Measurements from ENCODE around the gene CDT1. TPM values are rescaled to one million over a fixed set of nuclear protein-coding genes. Genes with fewer than 3 reads are reported as not detected.

Gene CDT1
- total and polyA plus RNA-seq, 8 donors: 1.5 to 147 (median 5.7) TPM

DNA sequence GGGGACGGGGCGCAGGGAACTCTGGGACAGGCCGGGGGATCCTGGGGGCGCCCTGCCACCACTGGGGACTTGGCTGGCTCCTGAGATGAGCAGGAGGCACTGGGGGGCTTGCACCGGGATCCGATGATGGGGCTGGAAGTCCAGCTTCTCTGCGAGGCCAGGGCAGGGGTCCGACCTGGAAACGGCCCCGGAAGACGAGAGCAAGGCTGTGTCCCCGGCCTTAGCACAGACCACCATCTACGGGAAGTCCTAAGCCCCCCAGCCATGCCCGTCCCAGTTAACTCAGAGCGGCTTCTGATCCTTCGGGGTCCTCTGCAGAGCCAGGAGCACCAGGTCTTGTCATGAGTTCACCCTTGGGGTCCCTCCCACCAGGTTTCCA is 573 bp downstream of the CDT1 start:
- Histone ChIP-seq H3K9me3 (no peaks in the 10 kb centered on the region), H3K4me1 (peaks cover 15 to 35% (median 32%) of the 10 kb centered on the region in 4 donors), H3K27me3 (peaks cover 0 to 10% (median 5%) of the 10 kb centered on the region in 3 donors), H3K4me3 (peak overlapping the region; percentile 55 to 83 (median 71)), H3K27ac (peak overlapping the region in 1 of 5 donors; percentile 87), H3K36me3 (peaks cover 3 to 24% (median 17%) of the 10 kb centered on the region in 4 donors)
- no peak for TF ChIP-seq POLR2A (IDR thresholded peaks at IDR 0.05)
- no peak for TF ChIP-seq POLR2AphosphoS5 (IDR thresholded peaks at IDR 0.05)
- TF ChIP-seq EP300 (IDR thresholded peaks at IDR 0.05): no peak
- TF ChIP-seq, protein P1, sequence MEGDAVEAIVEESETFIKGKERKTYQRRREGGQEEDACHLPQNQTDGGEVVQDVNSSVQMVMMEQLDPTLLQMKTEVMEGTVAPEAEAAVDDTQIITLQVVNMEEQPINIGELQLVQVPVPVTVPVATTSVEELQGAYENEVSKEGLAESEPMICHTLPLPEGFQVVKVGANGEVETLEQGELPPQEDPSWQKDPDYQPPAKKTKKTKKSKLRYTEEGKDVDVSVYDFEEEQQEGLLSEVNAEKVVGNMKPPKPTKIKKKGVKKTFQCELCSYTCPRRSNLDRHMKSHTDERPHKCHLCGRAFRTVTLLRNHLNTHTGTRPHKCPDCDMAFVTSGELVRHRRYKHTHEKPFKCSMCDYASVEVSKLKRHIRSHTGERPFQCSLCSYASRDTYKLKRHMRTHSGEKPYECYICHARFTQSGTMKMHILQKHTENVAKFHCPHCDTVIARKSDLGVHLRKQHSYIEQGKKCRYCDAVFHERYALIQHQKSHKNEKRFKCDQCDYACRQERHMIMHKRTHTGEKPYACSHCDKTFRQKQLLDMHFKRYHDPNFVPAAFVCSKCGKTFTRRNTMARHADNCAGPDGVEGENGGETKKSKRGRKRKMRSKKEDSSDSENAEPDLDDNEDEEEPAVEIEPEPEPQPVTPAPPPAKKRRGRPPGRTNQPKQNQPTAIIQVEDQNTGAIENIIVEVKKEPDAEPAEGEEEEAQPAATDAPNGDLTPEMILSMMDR (IDR thresholded peaks at IDR 0.05): no peak
- no peak for DNase-seq
- 0 to 4% (median 2%) methylated on average over 6 to 16 of the region's 16 CpGs for WGBS, 5 donors
- intact Hi-C loops (cut with DNase I; ENCODE audit: low total_unique reads): no loop called here

DNA sequence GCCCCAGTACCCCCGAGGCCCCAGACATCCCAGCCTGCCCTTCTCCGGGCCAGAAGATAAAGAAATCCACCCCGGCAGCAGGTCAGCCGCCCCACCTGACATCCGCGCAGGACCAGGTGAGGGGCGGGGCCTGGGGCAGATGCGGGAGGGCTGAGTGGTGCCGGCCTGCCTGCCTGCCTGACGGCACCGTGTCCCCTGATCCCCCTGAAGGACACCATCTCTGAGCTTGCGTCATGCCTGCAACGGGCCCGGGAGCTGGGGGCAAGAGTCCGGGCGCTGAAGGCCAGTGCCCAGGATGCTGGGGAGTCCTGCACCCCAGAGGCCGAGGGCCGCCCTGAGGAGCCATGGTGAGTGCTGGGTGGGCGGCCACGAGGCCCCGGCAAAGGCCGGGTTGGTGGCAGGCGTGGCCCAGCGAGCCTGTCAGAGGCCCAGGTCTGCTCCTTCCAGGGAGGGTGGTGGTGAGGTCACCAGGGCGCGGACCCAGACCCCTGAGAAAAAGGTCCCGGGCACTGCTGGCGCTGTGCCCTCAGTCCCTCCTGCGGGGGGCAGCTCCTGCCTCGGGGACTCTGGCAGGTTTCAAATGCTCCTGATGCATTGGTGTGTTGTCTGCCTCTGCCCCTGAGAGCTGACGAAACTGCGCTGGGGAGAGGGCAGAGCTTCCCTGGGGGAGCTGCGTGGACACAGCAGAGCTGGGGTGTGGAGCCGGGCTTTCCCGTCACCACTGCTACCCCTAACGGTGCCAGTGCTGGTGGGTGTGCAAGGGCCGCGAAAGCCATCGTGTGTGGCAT is 1.2 kb downstream of the CDT1 start:
- Histone ChIP-seq H3K4me3 (peak overlapping the region in 3 of 4 donors; percentile 67 to 83 (median 75)), H3K27me3 (peaks cover 0 to 10% (median 5%) of the 10 kb centered on the region in 3 donors), H3K27ac (no peak overlapping the region), H3K36me3 (peaks cover 8 to 30% (median 23%) of the 10 kb centered on the region in 4 donors), H3K4me1 (peaks cover 18 to 41% (median 38%) of the 10 kb centered on the region in 4 donors), H3K9me3 (no peaks in the 10 kb centered on the region)
- 17 to 38% (median 25%) methylated on average over 19 to 39 of the region's 39 CpGs for WGBS, 5 donors
- intact Hi-C loops (cut with DNase I; ENCODE audit: low total_unique reads): no loop called here
- peak in 1 of 2 donors; percentile 66 for DNase-seq
- TF ChIP-seq POLR2A (IDR thresholded peaks at IDR 0.05) (no peak), EP300 (IDR thresholded peaks at IDR 0.05) (no peak), POLR2AphosphoS5 (IDR thresholded peaks at IDR 0.05) (no peak)
- TF ChIP-seq, protein P1 (IDR thresholded peaks at IDR 0.05): no peak

DNA sequence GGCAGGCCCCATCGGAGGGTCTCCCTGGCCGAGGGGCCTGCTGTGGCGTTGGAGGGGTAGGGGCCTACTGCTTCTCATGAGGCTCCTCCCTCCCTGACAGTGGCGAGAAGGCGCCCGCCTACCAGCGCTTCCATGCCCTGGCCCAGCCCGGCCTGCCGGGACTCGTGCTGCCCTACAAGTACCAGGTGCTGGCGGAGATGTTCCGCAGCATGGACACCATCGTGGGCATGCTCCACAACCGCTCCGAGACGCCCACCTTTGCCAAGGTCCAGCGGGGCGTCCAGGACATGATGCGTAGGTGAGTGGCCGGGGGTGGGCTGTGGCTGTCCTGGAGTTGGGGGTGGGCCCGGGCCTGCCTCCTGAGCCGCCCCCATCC is 1.7 kb downstream of the CDT1 start:
- peaks cover 9 to 32% (median 27%) of the 10 kb centered on the region in 4 donors for H3K36me3 ChIP-seq
- intact Hi-C loops (cut with DNase I; ENCODE audit: low total_unique reads): no loop called here
- peak overlapping the region in 2 of 4 donors; percentile 75 to 83 for H3K4me3 ChIP-seq
- H3K9me3 ChIP-seq: no peaks in the 10 kb centered on the region
- peaks cover 0 to 10% (median 5%) of the 10 kb centered on the region in 3 donors for H3K27me3 ChIP-seq
- peaks cover 23 to 46% (median 44%) of the 10 kb centered on the region in 4 donors for H3K4me1 ChIP-seq
- TF ChIP-seq EP300 (IDR thresholded peaks at IDR 0.05): no peak
- TF ChIP-seq POLR2A (IDR thresholded peaks at IDR 0.05): no peak
- TF ChIP-seq, protein P1 (IDR thresholded peaks at IDR 0.05): no peak
- no peak for TF ChIP-seq POLR2AphosphoS5 (IDR thresholded peaks at IDR 0.05)
- no peak for DNase-seq
- H3K27ac ChIP-seq: no peak overlapping the region
- 78 to 94% (median 86%) methylated on average over 6 to 22 of the region's 22 CpGs for WGBS, 5 donors

DNA sequence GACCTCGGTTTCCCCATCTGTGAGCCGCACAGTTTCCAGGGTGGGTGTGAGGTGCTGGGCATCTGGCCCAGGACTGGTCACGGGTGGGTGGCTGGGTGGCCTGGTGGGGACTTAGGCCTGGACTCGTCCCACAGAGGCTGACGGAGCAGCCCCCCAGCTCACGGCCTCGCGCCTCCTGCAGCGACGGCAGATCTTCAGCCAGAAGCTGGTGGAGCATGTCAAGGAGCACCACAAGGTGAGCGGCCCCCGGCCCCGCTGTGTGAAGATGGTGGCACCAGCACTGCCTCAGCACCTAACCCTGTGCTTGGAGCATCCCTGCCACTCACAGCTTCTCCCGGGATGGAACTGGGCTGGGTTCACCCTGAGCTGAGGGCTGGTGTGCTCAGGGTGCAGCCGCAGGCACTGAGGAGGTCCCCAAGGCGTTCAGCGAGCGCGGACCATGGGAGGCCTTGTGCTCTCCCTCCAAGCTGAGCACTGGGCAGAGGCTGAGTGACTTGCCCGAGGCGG is 2.4 kb downstream of the CDT1 start:
- intact Hi-C loops (cut with DNase I; ENCODE audit: low total_unique reads): no loop called here
- H3K4me1 ChIP-seq: peaks cover 30 to 53% (median 50%) of the 10 kb centered on the region in 4 donors
- peaks cover 0 to 10% (median 5%) of the 10 kb centered on the region in 3 donors for H3K27me3 ChIP-seq
- H3K27ac ChIP-seq: no peak overlapping the region
- no peak for DNase-seq
- H3K9me3 ChIP-seq: no peaks in the 10 kb centered on the region
- peaks cover 9 to 32% (median 27%) of the 10 kb centered on the region in 4 donors for H3K36me3 ChIP-seq
- no peak for TF ChIP-seq POLR2AphosphoS5 (IDR thresholded peaks at IDR 0.05)
- TF ChIP-seq EP300 (IDR thresholded peaks at IDR 0.05): no peak
- no peak for TF ChIP-seq POLR2A (IDR thresholded peaks at IDR 0.05)
- TF ChIP-seq, protein P1 (IDR thresholded peaks at IDR 0.05): no peak
- WGBS, 5 donors: 89 to 94% (median 91%) methylated on average over 9 to 21 of the region's 21 CpGs
- H3K4me3 ChIP-seq: no peak overlapping the region
